Neuronal stem cell (in vitro differentiated cells): Measurements from ENCODE around the gene LINC00632.
A peak's percentile ranks its signal among the peaks of the same experiment; 100 is the strongest.

Experiments used
- DNase-seq: peaks from one replicate; pipeline ENCODE4 v3.0.0-alpha.2; 2013; ENCODE audit warnings: low spot score
- H2AFZ ChIP-seq: one replicate; pipeline ENCODE4 v1.6.1; 2013; ENCODE audit warnings: mild to moderate bottlenecking, low read length, inconsistent platforms
- H2AK5ac ChIP-seq: 2 replicates; pipeline ENCODE4 v1.6.1; 2013; ENCODE audit warnings: low read depth, mild to moderate bottlenecking, inconsistent platforms, low read length, moderate library complexity, mixed read lengths
- H2BK120ac ChIP-seq: 2 replicates; pipeline ENCODE4 v1.6.1; 2013; ENCODE audit warnings: low read depth, mild to moderate bottlenecking, inconsistent platforms, low read length, moderate library complexity, mixed read lengths
- H2BK12ac ChIP-seq: one replicate; pipeline ENCODE4 v1.6.1; 2013; ENCODE audit warnings: low read length, inconsistent platforms
- H2BK15ac ChIP-seq: 2 replicates; pipeline ENCODE4 v1.6.1; 2013; ENCODE audit warnings: mild to moderate bottlenecking, low read length, inconsistent platforms, mixed read lengths
- H2BK5ac ChIP-seq: one replicate; pipeline ENCODE4 v1.6.1; 2013; ENCODE audit warnings: inconsistent platforms, mild to moderate bottlenecking, low read length, moderate library complexity
- H3K14ac ChIP-seq: one replicate; pipeline ENCODE4 v1.6.1; 2013; ENCODE audit warnings: low read length, inconsistent platforms
- H3K18ac ChIP-seq: 2 replicates; pipeline ENCODE4 v1.6.1; 2013; ENCODE audit warnings: low read length, inconsistent platforms
- H3K23ac ChIP-seq: 2 replicates; pipeline ENCODE4 v1.6.1; 2013; ENCODE audit warnings: low read depth, mild to moderate bottlenecking, mixed read lengths, low read length, inconsistent platforms; ENCODE audit not compliant: poor library complexity
- H3K27ac ChIP-seq: replicated peaks from 3 replicates; pipeline ENCODE4 v1.5.1; 2013; ENCODE audit warnings: low read length, inconsistent platforms
- H3K27me3 ChIP-seq, 3 experiments: 2 replicates each; pipeline ENCODE4 v1.6.1; 2013; ENCODE audit warnings: low read length in 3 of 3, mild to moderate bottlenecking in 2 of 3, inconsistent platforms in 1 of 3, low read depth in 1 of 3, mixed read lengths in 1 of 3, moderate library complexity in 1 of 3; ENCODE audit not compliant: control insufficient read depth in 3 of 3, insufficient read depth in 3 of 3
- H3K36me3 ChIP-seq, 2 donors: replicated peaks in 1 of 2; 2 replicates each; pipeline ENCODE4 v1.6.1; 2013; ENCODE audit warnings: low read length in 2 of 2; ENCODE audit not compliant: control insufficient read depth in 2 of 2, insufficient read depth in 2 of 2
- H3K4ac ChIP-seq: 2 replicates; pipeline ENCODE4 v1.6.1; 2013; ENCODE audit warnings: inconsistent platforms, mild to moderate bottlenecking, low read length, moderate library complexity
- H3K4me1 ChIP-seq, 2 donors: 1 replicate in 1 of 2; 2 replicates in 1 of 2; pipeline ENCODE4 v1.6.1; 2013; ENCODE audit warnings: low read length in 2 of 2, low read depth in 1 of 2; ENCODE audit not compliant: control insufficient read depth in 2 of 2, insufficient read depth in 1 of 2
- H3K4me2 ChIP-seq: one replicate; pipeline ENCODE4 v1.6.1; 2013; ENCODE audit warnings: mild to moderate bottlenecking, low read length, inconsistent platforms; ENCODE audit not compliant: insufficient read depth, poor library complexity, severe bottlenecking
- H3K4me3 ChIP-seq, 2 donors: 2 replicates each; pipeline ENCODE4 v1.5.1; 2013; ENCODE audit warnings: low read length in 2 of 2, mild to moderate bottlenecking in 2 of 2, inconsistent platforms in 1 of 2, moderate library complexity in 1 of 2
- H3K79me1 ChIP-seq: one replicate; pipeline ENCODE4 v1.6.1; 2013; ENCODE audit warnings: low read depth, mild to moderate bottlenecking, inconsistent platforms, low read length, moderate library complexity
- H3K9ac ChIP-seq: one replicate; pipeline ENCODE4 v1.6.1; 2013; ENCODE audit warnings: mild to moderate bottlenecking, low read depth, low read length, inconsistent platforms; ENCODE audit not compliant: poor library complexity
- H3K9me3 ChIP-seq, 2 donors: replicated peaks in 1 of 2; 2 replicates each; pipeline versions ENCODE3 to v1.6.1; 2013; ENCODE audit warnings: low read length in 2 of 2, mild to moderate bottlenecking in 2 of 2, inconsistent platforms in 1 of 2, low read depth in 1 of 2, mixed read lengths in 1 of 2, moderate library complexity in 1 of 2; ENCODE audit not compliant: control insufficient read depth in 2 of 2, insufficient read depth in 1 of 2
- H4K8ac ChIP-seq: one replicate; pipeline ENCODE4 v1.6.1; 2013; ENCODE audit warnings: low read depth, mild to moderate bottlenecking, inconsistent platforms, low read length, moderate library complexity
- H4K91ac ChIP-seq: one replicate; pipeline ENCODE4 v1.6.1; 2013; ENCODE audit warnings: low read length, low read depth, mild to moderate bottlenecking, inconsistent platforms; ENCODE audit not compliant: poor library complexity
- WGBS, 2 donors: extraction: QIAGEN DNeasy Blood & Tissue Kit; methylation state at CpG; one replicate each; pipeline ENCODE4 v1.1.7; 2013; ENCODE audit warnings: missing lambda C conversion rate in 2 of 2, mixed read lengths in 1 of 2; ENCODE audit not compliant: insufficient read length in 2 of 2, insufficient replicate concordance in 1 of 2; ENCODE audit errors: extremely low coverage in 2 of 2; 5-methylcytosine and 5-hydroxymethylcytosine counted together

LINC00632 gene

DNA sequence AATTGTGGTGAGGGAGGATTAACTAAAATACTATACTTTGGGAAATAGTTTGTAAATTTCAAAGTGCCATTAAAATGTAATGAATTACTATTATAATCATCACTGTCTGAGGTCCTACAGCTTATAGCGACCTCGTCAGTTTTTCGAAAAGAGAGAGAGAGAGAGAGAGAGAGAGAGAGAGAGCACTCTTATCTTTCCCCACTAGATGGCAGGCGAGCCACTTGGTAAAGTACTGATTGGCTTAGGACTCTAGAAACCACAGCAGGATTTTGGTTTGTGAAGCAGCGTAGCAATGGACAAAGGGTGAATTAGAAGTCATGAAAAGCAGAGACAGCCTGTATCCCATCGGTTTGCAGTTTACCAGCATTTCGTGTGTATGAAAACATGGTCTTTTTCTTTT lies 52.5 kb downstream of the LINC00632 start:
- H2BK5ac ChIP-seq: no peak overlapping the region
- H3K4ac ChIP-seq: no peak overlapping the region
- no peak overlapping the region for H2AK5ac ChIP-seq
- H3K18ac ChIP-seq: no peak overlapping the region
- H3K36me3 ChIP-seq: peaks cover 0 to 5% of the 10 kb centered on the region in 2 donors
- H3K27ac ChIP-seq: no peak overlapping the region
- H3K4me1 ChIP-seq: no peaks in the 10 kb centered on the region
- H4K8ac ChIP-seq: no peak overlapping the region
- H3K4me2 ChIP-seq: no peak overlapping the region
- H2BK12ac ChIP-seq: no peak overlapping the region
- H3K27me3 ChIP-seq: no peaks in the 10 kb centered on the region
- no peak overlapping the region for H3K14ac ChIP-seq
- H3K9me3 ChIP-seq: no peaks in the 10 kb centered on the region
- no CpG with 5 or more reads among the region's 7 CpGs for WGBS, 2 donors
- no peak overlapping the region for H2BK120ac ChIP-seq
- H2AFZ ChIP-seq: no peak overlapping the region
- H3K79me1 ChIP-seq: no peaks in the 10 kb centered on the region
- H2BK15ac ChIP-seq: no peak overlapping the region
- peak; percentile 43 for DNase-seq
- H3K9ac ChIP-seq: no peak overlapping the region
- H4K91ac ChIP-seq: no peak overlapping the region
- H3K4me3 ChIP-seq: no peak overlapping the region
- H3K23ac ChIP-seq: no peak overlapping the region

- peak overlapping the region; percentile 46 for H3K27ac ChIP-seq
Measured at GRCh38 chrX:140764401-140764919, 54.9 kb downstream of the LINC00632 start.

DNA sequence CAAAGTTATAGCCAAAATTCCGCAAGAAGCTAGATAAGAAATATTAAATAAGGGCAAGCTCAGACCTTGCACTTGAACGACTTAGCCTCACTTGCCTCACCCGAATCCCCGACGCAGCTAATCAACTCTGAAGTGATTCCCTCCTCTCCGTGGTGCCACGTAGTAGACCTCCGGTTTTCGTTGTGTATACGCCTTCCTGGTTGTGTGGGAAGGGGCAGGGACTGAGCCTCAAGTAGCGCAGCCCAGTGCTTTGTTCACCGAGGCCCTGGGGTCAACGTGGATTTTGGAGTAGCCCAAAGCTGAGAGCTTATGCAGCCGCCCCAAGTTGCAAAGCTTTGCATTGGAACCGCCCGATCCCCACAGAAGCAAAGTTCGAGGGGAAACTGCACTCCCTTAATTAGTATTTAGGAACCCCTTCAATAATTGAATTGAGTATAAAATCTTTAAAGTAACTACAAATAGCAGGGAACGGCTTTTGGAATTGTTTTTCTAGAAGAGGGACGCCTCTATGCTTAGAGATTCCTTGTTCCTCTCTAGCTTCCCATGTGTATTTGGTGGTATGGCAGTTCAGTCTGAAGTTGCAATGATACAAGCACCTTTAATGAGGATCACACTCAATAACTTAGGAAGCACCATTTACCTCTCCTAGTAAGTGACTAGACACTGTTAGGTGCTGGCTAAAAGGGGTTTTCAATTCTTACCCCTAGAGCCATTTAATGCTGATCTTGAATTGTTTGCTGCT lies 55.7 kb downstream of the LINC00632 start:
- no peak overlapping the region for H3K27ac ChIP-seq
- H3K9me3 ChIP-seq: no peaks in the 10 kb centered on the region
- no peak overlapping the region for H4K91ac ChIP-seq
- H3K4ac ChIP-seq: no peak overlapping the region
- no peak overlapping the region for H4K8ac ChIP-seq
- DNase-seq: no peak
- no peak overlapping the region for H2BK12ac ChIP-seq
- H3K23ac ChIP-seq: no peak overlapping the region
- H2BK5ac ChIP-seq: no peak overlapping the region
- no peaks in the 10 kb centered on the region for H3K4me1 ChIP-seq
- no peak overlapping the region for H3K14ac ChIP-seq
- no peaks in the 10 kb centered on the region for H3K27me3 ChIP-seq
- H3K79me1 ChIP-seq: no peaks in the 10 kb centered on the region
- H2BK15ac ChIP-seq: no peak overlapping the region
- H3K36me3 ChIP-seq: no peaks in the 10 kb centered on the region
- no peak overlapping the region for H2AFZ ChIP-seq
- no CpG with 5 or more reads among the region's 19 CpGs for WGBS, 2 donors
- H2BK120ac ChIP-seq: no peak overlapping the region
- peak overlapping the region; percentile 21 for H3K9ac ChIP-seq
- peak overlapping the region; percentile 57 for H3K4me2 ChIP-seq
- H3K4me3 ChIP-seq: peak overlapping the region in 1 of 2 donors; percentile 83
- H2AK5ac ChIP-seq: no peak overlapping the region
- H3K18ac ChIP-seq: no peak overlapping the region

More at GRCh38 chrX:140764401-140764919, 54.9 kb downstream of the LINC00632 start:
- Histone ChIP-seq H2BK15ac (no peak overlapping the region), H3K4me2 (peak overlapping the region; percentile 37), H3K79me1 (no peaks in the 10 kb centered on the region), H2BK5ac (no peak overlapping the region), H3K9ac (peak overlapping the region; percentile 44), H2BK12ac (no peak overlapping the region), H3K36me3 (no peaks in the 10 kb centered on the region), H3K4ac (no peak overlapping the region), H3K23ac (no peak overlapping the region), H3K18ac (peak overlapping the region; percentile 48), H2AK5ac (no peak overlapping the region), H2AFZ (peak overlapping the region; percentile 41), H3K9me3 (no peaks in the 10 kb centered on the region), H3K4me1 (no peaks in the 10 kb centered on the region), H3K4me3 (peak overlapping the region; percentile 26 to 83), H2BK120ac (no peak overlapping the region), H3K27me3 (no peaks in the 10 kb centered on the region), H4K8ac (no peak overlapping the region), H3K14ac (no peak overlapping the region), H4K91ac (no peak overlapping the region)
- no CpG with 5 or more reads among the region's 31 CpGs for WGBS, 2 donors
- DNase-seq: no peak

DNA sequence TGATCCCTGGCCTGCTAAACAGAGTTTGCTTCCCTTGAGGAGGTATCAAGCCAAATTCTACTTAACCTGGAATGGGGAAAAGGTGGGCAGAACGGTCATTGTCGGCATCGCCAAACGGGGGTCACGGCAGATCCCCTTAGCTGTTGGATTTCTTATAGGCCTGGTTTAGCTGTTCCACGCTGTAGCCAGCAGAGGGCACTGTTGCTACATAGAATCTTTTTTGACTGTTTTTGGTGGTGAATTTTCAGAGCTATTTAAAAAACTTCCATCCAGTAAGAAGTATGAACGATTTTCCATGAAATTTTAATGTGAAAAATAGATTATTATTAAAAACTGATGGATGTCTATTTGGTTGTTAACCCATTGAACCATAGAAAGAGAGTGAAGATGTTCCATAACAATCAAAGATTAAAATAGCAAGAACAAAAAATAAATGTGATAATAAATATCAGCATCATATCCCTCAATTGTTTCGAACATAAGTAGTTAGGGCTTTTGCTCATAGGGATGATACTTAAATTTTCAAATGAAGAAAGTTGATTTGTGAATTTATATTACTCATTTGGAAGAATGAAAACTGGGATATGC lies 56.6 kb downstream of the LINC00632 start:
- Histone ChIP-seq H3K27me3 (no peaks in the 10 kb centered on the region), H3K27ac (no peak overlapping the region), H3K18ac (no peak overlapping the region), H4K91ac (no peak overlapping the region), H3K4me1 (no peaks in the 10 kb centered on the region), H2BK15ac (no peak overlapping the region), H2BK120ac (no peak overlapping the region), H4K8ac (no peak overlapping the region), H2BK12ac (no peak overlapping the region), H3K14ac (no peak overlapping the region), H2AFZ (no peak overlapping the region), H2AK5ac (no peak overlapping the region), H3K79me1 (no peaks in the 10 kb centered on the region), H3K9me3 (no peaks in the 10 kb centered on the region), H2BK5ac (no peak overlapping the region), H3K4me3 (no peak overlapping the region), H3K36me3 (no peaks in the 10 kb centered on the region), H3K4ac (no peak overlapping the region), H3K4me2 (no peak overlapping the region), H3K23ac (no peak overlapping the region), H3K9ac (no peak overlapping the region)
- DNase-seq: peak; percentile 51
- no CpG with 5 or more reads among the region's 8 CpGs for WGBS, 2 donors
